ENCODE data around the gene SLC1A1. TPM values are rescaled to one million over a fixed set of nuclear protein-coding genes. Genes with fewer than 3 reads are reported as not detected.

SLC1A1 gene
- total and polyA plus RNA-seq, 4 donors: 0.33 to 86.0 (median 33.2) TPM

DNA sequence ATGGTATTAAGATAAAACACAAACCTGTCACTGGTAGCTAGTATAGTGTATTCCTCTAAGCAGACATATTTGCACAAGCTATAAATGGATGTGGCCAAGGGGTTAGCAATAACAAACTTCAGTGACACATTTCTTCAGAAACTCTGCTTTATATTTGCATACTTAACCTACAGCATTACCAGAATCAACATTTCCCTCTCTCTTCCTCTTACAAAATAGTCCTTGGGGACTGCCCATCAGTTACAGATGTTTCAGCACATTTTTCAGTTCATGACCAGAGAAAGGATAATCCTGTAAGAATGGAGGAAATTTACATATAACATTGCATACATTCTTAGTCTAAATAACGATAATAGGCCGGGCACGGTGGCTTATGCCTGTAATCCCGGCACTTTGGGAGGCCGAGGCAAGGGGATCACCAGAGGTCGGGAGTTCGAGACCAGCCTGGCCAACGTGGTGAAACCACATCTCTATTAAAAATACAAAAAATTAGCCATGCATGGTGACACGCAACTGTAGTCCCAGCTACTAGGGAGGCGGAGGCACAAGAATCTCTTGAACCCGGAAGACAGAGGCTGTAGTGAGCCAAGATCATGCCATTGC is 25.3 kb upstream of the SLC1A1 start:
- no peak for DNase-seq (ENCODE audit: low spot score)
- Histone ChIP-seq H3K9me3 (ENCODE audit: control insufficient read depth in 4 of 4, low read length in 3 of 4) (no peaks in the 10 kb centered on the region), H3K27me3 (ENCODE audit: control insufficient read depth in 4 of 4, insufficient read depth in 4 of 4, low read length in 3 of 4) (no peaks in the 10 kb centered on the region), H3K4me1 (ENCODE audit: control insufficient read depth in 4 of 4, insufficient read depth in 4 of 4, low read length in 3 of 4) (peaks cover 0 to 1% (median 0%) of the 10 kb centered on the region in 4 donors), H3K9ac (ENCODE audit: low read depth in 1 of 2, low read length in 2 of 2) (no peak overlapping the region), H3K27ac (ENCODE audit: low read depth in 1 of 2, low read length in 2 of 2) (no peak overlapping the region), H3K36me3 (ENCODE audit: control insufficient read depth in 4 of 4, insufficient read depth in 3 of 4, low read depth in 1 of 4, low read length in 3 of 4) (no peaks in the 10 kb centered on the region), H3K4me3 (ENCODE audit: low read depth in 1 of 3, low read length in 3 of 3) (no peak overlapping the region)
- WGBS: 94% methylated on average over 11 of the region's 11 CpGs
- TF ChIP-seq NR2F2 (IDR thresholded peaks at IDR 0.05) (no peak), SP1 (IDR thresholded peaks at IDR 0.05) (no peak), RXRA (IDR thresholded peaks at IDR 0.05) (no peak), YY1 (IDR thresholded peaks at IDR 0.05) (no peak), RAD21 (IDR thresholded peaks at IDR 0.05) (no peak), FOXA1 (IDR thresholded peaks at IDR 0.05) (no peak), TAF1 (conservative IDR thresholded peaks at IDR 0.05) (no peak), FOXA2 (IDR thresholded peaks at IDR 0.05) (no peak), EGR1 (IDR thresholded peaks at IDR 0.05; ENCODE audit: low read depth in 2 of 2) (no peak), HNF4A (conservative IDR thresholded peaks at IDR 0.05) (no peak), GABPA (IDR thresholded peaks at IDR 0.05 in 1 of 2, conservative IDR thresholded peaks at IDR 0.05 in 1 of 2) (no peak)
- TF ChIP-seq, protein P1, sequence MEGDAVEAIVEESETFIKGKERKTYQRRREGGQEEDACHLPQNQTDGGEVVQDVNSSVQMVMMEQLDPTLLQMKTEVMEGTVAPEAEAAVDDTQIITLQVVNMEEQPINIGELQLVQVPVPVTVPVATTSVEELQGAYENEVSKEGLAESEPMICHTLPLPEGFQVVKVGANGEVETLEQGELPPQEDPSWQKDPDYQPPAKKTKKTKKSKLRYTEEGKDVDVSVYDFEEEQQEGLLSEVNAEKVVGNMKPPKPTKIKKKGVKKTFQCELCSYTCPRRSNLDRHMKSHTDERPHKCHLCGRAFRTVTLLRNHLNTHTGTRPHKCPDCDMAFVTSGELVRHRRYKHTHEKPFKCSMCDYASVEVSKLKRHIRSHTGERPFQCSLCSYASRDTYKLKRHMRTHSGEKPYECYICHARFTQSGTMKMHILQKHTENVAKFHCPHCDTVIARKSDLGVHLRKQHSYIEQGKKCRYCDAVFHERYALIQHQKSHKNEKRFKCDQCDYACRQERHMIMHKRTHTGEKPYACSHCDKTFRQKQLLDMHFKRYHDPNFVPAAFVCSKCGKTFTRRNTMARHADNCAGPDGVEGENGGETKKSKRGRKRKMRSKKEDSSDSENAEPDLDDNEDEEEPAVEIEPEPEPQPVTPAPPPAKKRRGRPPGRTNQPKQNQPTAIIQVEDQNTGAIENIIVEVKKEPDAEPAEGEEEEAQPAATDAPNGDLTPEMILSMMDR (IDR thresholded peaks at IDR 0.05; ENCODE audit: low read depth, low read length, missing input control): no peak
- TF ChIP-seq, protein P2, sequence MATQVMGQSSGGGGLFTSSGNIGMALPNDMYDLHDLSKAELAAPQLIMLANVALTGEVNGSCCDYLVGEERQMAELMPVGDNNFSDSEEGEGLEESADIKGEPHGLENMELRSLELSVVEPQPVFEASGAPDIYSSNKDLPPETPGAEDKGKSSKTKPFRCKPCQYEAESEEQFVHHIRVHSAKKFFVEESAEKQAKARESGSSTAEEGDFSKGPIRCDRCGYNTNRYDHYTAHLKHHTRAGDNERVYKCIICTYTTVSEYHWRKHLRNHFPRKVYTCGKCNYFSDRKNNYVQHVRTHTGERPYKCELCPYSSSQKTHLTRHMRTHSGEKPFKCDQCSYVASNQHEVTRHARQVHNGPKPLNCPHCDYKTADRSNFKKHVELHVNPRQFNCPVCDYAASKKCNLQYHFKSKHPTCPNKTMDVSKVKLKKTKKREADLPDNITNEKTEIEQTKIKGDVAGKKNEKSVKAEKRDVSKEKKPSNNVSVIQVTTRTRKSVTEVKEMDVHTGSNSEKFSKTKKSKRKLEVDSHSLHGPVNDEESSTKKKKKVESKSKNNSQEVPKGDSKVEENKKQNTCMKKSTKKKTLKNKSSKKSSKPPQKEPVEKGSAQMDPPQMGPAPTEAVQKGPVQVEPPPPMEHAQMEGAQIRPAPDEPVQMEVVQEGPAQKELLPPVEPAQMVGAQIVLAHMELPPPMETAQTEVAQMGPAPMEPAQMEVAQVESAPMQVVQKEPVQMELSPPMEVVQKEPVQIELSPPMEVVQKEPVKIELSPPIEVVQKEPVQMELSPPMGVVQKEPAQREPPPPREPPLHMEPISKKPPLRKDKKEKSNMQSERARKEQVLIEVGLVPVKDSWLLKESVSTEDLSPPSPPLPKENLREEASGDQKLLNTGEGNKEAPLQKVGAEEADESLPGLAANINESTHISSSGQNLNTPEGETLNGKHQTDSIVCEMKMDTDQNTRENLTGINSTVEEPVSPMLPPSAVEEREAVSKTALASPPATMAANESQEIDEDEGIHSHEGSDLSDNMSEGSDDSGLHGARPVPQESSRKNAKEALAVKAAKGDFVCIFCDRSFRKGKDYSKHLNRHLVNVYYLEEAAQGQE (IDR thresholded peaks at IDR 0.05): no peak
- TF ChIP-seq, protein P3, sequence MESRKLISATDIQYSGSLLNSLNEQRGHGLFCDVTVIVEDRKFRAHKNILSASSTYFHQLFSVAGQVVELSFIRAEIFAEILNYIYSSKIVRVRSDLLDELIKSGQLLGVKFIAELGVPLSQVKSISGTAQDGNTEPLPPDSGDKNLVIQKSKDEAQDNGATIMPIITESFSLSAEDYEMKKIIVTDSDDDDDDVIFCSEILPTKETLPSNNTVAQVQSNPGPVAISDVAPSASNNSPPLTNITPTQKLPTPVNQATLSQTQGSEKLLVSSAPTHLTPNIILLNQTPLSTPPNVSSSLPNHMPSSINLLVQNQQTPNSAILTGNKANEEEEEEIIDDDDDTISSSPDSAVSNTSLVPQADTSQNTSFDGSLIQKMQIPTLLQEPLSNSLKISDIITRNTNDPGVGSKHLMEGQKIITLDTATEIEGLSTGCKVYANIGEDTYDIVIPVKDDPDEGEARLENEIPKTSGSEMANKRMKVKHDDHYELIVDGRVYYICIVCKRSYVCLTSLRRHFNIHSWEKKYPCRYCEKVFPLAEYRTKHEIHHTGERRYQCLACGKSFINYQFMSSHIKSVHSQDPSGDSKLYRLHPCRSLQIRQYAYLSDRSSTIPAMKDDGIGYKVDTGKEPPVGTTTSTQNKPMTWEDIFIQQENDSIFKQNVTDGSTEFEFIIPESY (IDR thresholded peaks at IDR 0.05): no peak
- TF ChIP-seq, protein P4, sequence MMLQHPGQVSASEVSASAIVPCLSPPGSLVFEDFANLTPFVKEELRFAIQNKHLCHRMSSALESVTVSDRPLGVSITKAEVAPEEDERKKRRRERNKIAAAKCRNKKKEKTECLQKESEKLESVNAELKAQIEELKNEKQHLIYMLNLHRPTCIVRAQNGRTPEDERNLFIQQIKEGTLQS (IDR thresholded peaks at IDR 0.05): no peak
- TF ChIP-seq, protein P5, sequence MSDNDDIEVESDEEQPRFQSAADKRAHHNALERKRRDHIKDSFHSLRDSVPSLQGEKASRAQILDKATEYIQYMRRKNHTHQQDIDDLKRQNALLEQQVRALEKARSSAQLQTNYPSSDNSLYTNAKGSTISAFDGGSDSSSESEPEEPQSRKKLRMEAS (IDR thresholded peaks at IDR 0.05): no peak
